ENCODE measurements around the gene TNFSF4.

Gene TNFSF4

DNA sequence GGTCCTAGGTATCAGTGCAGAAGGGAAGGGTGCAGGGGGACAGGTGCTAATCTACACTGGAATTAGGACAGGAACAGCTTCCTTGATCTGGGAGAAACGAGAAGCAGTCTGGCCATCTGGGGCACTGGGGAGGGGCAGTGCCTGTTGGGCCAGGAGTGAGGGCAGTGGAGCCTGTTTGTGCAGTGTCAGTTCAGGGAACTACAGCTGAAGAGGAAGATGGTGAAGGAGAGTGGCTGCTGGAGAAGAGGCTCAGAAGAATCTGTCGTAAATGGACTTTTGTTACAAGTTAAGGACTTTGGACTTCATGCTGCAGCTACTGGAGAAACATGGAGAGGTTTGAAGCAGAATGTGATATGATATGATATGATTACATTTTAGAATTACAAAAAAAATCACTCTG lies 3.2 kb upstream of the TNFSF4 start:
- no peak for DNase-seq

DNA sequence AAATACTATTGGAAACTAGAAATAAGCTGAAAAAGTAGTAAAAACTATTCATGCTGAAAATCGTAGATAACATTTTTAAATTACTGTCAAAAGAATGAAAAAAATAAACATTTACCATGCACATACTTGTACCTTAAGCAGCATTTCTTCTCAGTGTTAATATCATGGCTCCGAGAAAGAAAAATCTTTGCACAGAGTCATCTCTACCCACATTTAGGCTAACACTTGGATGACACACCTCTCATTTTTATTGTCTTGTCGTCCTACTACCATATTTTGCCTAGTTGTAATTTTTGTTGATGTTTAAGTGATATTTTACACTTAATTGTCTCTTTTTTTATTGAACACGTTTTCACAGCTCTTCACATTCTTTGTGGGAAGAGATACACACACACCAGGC lies 1.7 kb upstream of the TNFSF4 start:
- DNase-seq: no peak

DNA sequence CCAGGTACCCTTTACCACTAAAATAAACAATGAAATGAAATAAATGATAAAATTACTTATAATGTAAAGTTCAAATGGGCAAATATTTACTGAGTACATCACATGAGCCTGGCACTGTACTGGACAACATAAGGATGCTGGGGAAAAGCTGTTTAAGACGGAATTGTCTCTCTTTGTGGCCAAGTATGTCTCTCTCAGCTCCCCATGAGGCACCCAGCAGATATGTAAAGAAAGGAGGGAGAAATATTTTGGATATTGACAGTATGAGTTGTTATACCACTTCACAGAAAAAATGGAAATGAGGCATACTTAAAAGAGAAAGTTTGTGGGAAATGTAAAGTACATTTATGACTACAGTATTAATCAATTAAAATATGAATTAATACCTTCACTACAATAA lies 1.0 kb upstream of the TNFSF4 start:
- DNase-seq: no peak

DNA sequence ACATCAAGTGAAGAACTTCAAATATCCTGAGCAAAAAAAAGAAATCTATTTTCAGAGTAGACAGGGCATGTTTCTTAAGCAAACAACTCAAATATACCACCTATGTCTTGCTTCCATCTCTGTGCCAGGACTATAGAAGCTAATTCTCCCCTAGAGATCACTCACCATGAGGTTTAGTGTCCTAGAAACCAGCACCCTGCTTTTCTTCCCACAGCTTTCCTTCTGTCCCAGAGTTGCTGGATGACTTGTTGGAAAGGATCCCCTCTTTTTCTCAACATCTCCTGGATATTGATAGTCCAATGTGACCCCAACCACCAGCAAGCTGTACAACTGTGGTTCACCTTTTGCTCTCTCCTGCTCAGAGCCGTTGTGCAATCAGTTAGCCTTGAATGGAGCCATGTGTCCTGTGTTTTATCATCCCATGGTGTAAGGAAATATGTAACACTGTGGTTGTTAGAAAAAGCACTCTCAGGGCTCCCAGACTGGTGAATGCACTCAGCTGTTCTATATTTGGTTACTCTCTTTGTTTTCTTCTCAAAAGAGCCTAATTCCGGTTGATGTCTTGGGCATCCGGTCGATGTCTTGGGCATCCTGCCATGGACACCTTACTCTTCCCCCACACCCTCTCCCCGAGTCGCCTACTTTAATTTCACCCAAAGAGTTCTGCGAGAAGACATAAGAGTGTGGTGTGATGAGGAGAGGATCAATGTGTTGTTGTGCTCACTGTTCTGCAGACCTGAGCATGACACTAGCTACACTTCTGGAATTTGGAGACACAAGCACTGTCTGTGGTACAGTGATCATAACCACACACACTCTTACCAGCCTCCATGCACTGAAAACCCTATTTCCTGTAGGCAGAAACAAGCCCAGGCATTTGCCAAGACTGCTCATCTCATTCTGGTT lies 1.7 kb downstream of the TNFSF4 start:
- no peak for DNase-seq

DNA sequence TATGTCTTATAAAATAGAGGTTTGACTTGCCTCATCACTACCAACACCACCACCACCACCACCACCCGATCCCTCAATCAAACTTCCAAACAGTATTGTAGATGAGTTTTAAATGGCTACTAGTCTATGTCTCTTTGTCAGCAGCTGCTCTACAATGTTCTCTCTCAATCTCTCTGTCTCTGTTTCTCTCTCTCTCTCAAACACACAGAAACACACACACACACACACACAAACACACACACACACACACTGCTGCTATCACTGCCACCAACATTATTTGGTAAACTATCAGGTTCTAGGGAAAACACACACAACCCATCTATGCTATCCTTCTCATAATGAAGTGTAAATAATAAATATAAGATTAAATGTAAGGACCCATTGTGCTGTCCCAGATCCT lies 2.4 kb downstream of the TNFSF4 start:
- DNase-seq: no peak

DNA sequence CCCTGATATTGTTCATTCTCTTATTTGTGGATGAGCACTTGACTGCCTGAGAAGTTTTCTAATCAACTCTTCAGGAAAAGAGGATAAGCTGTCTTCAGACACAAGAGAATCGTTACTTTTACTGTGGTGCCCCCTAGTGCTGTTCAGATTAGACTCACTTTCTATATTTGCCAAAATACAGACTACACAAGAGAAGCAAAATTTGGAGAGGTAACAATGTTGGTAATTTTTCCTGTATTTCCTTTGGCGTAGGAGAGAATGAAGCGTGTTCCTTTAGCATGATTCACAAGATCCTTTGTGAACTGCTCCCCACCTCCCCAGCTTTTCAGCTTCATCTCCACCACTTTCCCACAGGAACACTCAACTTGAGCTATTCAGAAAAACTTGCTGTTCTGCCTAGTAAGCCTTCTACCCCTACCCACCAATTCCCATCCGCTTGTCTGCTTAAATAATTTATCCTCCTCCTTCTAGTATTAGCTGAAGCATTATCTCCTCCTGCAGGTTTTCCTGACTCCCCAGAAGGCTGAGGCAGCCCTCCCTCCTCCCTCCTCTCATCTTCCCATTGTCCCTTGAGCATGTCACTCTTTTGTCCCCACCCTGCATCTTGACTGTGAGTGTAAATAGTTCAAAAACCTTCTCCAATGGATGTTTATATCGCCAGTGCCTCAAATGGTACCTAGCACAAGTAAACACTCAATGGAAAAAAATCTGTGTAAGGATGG lies 4.5 kb downstream of the TNFSF4 start:
- peak; percentile 2 for DNase-seq

DNA sequence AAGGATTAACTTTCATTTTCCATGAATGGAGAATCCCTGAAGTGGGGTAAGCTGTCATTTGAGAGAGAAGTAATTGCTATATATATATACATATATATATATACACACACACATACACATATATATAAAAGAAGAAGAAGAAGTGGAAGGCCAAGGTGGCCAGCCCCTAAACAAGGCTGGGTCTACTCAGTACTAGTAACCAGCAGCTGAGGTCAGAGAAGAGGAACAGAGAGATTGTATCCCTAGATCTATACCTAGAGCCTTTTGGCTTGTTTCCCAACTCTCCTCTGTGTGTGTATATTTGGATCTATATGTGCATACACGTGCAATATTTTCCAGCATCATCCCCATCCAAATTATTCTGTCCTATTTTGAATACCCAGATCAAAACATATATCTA lies 5.2 kb downstream of the TNFSF4 start:
- DNase-seq: no peak

DNA sequence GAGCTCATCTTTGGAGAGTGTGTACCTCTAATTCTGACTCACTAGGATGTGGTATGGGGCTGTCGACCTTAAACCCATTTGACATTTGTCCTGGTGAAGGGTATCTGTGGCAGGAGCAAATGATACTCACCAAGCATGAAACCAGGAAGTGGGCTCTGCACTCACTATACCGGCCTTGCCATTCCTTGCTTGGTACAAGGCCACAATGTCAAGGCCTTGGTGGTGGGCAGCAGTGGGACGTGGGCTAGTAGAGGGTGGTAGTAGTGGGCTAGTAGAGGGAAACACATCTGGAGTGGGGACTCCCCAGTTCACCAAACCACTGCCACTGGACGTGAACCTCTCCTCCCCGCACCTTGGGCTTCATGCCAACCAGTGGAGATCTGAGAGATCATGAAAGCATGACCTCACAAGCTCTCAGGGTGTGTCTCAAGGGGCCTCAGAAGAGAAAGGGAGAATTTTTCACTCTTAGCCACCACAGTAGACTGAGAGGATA lies 11.5 kb downstream of the TNFSF4 start:
- no peak for DNase-seq

DNA sequence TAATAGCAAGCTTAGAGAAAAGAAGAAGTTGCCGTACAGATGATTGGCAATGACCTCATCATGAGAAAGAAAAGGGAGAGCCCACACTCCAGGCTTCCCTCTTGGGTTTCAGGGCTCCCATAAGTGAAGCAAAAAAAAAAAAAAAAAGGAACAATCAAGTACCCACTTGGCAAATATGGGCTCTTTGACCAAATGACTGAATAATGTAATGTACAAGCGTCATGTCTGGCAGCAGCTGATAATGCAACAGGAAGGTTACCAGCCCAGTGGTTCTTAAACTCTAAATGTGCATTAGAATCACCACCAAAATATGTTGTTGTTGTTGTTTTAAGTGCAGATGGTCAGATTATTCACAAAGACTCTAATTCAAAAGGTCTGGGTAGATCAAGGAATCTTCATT lies 13.5 kb downstream of the TNFSF4 start:
- DNase-seq: no peak

DNA sequence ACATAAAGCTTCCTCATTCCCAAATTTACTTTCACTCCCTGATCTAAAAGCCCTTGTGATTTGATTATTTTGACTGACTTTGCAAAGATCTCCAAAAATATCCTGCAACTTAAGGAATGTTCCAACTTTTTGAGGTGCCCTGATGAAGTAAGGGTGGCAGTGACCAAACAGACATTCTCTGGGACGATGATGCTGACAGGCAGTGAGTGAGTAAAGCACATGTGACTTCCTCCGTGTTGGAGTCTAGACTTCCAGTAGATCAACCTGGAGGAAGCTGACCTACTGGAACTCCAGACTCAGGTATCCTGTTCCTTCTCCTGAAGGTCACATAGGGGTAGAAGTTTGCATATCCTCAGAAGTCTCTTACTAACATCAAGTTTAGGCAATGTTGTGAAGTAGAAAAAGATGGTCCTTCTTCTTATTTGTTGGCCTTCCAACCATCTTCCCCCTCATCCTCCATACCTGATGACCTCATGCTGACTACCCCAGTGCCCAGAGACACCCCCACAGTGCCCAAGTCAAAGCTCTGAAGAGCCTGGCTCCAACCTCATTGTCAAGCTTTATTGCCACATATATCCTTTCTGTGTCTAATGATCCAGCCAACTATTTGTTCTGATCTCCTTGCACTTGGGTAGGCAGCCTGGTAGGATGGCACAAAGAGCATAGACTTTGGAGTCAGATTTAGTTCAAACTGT lies 16.0 kb downstream of the TNFSF4 start:
- DNase-seq: no peak

DNA sequence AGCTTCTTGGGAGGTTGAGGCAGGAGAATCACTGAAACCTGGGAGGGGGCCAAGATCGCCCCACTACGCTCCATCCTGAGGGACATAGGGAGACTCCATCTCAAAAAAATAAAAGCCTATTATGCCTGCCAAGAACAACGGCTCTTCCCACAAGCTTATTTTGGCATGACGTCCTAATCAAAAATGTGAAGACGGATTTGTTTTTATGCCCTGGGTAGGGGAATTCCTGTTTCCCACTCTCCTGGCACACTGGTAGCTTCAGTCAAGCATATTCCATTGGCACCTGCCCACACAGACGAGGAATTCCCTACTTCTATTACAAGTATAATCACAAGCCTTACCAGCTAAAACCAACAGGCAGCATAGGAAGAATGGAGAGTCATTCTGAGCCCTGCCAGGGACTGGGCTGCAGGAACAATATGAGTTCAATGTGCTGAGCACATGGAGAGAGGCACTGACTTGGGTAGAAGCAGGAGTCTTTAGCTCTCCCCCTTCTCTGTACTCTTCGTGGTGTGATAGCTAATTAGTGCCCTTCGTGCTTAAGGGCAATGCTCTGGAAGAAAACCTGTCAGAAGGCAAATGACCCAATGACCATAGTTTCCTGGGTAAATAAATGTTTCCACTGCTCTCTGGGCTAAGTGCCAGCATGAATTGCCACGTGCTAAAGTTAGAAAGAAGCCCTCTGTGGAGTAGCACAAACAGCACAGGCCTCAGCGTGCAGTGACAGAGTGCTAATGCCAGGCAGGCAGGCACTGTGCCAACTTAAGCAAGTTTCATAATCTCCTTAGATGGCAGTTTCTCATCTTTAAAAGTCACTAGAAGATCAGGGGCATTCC lies 16.8 kb downstream of the TNFSF4 start:
- peak; percentile 13 for DNase-seq

DNA sequence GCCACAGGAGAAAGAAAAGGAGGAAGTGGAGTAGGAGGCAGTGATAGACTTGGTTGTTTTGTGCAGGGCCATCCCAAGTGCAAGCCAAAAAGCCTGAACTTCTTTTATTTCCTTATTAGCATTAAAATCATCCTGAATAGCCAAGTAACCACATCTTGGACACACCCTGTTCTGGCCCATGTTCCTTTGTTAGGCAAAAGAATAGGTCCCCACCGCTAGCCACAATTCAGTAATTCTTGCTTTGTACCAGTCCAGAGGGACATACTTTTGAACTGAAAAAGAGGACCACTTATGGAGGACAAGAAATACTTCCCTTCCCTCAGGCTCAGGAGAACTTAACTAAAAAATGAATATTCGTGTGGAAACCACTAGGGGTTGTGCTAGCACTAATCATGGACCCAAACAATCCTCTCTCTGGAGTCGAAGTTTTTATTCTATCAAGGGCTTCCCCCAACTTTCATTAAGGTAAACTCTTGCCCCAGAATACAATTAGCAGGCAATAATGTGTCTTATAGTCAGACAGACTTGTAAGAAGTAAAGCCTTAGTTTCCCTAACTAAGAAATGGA lies 19.4 kb downstream of the TNFSF4 start:
- no peak for DNase-seq

DNA sequence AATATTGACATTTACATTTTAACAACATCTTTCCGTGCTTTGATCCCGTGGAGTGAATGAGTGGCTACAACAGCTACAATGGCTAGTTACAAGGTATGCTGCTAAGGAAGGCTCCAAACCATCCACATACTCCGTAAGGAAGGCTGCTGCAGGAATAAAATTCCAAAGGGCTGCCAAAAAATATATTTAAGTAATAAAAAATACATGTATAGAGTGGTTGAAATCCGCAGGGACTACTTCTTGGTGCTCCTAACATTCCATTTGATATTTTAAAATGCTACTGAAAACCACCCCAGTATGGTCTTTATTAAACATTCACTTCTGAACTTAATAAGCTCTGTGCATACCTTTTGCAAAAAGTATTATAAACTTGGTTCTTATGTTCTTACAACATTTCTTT lies 25.3 kb downstream of the TNFSF4 start:
- DNase-seq: no peak

DNA sequence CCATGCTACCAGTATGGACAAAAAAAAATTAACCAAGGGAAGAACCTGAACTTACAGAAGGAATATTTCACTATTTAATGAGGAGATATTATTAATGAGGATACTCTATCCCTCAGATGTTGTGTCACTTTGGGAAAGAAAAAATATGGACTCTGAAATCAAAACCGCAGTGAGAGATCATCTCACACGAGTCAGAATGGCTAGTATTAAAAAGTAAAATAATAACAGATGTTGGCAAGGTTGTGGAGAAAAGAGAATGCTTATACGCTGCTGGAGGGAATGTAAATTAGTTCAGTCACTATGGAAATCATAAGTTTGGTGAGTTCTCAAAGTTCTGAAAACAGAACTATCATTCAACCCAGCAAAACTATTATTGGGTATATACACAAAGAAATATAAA lies 30.9 kb downstream of the TNFSF4 start:
- no peak for DNase-seq

DNA sequence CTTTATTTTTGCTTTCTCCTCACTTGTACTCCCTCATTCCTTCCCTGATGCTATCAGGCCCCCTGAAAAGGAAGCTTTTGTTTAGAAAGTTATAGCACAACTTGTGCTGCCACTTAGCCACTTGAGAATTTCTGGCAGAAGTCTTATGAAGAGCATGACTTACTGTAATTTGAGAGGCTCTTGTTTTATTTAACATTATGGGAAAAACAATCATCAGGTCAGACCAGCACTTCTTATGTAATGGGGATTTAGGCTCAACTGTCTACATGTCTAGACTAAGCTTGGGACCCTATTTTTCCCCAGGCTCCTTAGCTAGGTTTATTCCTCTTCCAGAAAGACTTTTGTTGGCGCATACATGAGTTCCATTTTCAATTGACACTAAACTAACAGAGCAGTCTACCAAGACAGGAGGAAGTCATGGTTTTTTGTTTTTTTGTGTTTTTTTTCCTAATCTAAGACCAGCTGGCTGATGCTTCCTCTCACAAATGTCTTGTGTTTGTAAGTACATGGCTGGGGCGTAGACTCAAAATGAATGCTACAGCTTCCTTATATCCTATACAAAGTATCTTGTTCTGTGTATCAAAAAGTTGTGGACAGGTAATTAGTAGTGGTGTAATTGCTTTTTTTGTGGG lies 31.5 kb downstream of the TNFSF4 start:
- no peak for DNase-seq

DNA sequence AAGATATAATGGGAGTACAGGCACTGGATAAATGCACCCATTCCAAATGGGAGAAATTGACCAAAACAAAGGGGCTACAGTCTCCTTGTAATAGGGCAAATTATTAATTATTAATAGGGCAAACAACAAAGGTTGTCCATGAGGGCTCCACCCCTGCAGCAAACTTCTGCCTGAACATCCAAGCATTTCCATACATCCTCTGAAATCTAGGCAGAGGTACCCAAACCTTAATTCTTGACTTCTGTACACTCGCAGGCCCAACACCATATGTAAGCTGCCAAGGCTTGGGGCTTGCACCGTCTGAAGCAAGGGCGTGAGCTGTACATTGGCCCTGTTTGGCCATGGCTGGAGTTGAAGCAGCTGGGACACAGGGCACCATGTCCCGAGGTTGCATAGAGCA lies 33.7 kb downstream of the TNFSF4 start:
- no peak for DNase-seq

DNA sequence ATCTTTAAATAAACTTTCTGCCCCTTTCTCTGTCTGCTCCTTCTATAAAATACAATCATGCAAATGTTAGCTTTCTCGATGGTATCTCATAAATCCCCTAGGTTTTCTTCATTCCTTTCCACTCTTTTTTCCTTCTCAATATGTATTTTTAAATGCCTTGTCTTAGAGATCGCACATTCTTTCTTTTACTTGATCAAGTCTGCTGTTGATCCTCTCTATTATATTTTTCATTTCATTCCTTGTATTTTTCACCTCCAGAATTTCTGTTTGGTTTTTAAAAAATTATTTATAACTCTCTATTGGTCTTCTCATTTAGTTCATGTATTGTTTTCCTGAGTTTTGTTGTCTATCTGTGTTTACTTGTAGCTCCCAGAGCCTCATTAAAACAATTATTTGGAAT lies 36.0 kb downstream of the TNFSF4 start:
- DNase-seq: no peak

DNA sequence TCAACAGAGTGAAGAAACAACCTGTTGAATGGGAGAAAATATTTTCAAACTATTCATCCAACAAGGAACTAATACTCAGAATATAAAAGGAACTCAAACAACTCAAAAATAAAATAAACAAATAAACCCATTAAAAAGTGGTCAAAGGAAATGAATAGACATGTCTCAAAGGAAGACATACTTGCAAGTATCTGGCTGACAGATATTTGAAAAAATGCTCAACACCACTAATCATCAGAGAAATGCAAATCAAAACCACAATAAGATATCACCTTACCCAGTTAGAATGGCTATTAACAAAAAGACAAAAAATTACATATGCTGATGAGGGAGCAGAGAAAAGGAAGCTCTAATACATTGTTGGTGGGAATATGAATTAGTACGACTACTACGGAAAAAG lies 38.2 kb downstream of the TNFSF4 start:
- DNase-seq: no peak

DNA sequence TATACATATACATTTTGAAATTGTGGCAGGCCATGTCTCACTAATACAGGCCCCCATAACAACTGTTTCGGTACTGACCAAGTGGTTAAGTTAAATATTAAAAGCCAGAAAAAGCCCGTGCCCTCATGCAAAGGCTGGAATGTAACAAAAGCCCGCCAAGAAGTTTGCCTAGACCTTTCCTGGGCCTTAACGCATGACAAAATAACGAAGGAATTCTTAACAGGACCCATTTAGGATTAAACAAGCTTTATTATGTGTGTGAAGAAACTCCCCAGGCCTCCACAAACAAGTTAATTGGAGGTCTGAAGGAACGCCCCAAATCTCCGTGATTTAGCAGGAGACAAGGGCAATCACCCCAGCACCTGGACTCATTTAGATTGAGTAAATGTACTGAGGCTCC lies 42.4 kb downstream of the TNFSF4 start:
- DNase-seq: no peak

DNA sequence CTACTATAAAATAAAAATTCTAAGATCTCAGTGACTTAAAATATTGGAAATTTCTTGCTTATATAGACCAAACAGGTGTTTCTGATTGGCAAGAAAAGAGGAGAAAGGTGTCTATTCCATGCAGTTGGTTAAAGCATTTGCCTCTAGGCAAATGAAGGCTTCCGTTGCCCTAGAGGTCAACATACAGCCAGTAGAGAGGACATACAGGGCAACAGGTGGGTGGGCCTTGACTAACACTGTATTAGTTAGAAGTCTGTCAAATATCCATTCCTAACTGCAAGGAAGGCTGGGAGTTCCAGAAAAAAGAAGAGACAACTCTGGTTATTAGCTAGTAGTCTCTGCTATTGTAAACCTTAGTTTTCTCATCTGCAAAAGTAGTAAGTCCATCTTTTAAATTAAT lies 43.0 kb downstream of the TNFSF4 start:
- DNase-seq: no peak

DNA sequence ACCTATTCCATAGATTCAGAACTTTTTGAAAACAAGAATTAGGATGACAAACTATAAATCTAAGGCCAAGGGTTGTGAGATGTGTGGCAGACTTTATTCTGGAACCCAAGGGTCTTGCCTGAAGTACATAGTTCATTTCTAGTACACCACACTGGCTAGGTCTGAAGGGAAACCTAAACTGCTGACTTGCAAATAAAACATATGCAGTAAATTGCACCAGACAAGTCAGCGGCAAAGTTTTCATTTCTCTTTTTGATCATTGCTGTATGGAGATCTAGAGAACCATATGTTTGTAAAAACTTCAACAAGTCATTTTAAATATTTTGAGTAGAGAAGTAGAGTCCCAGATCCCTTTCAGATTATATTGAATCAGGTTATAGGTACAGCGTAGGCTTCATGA lies 43.9 kb downstream of the TNFSF4 start:
- DNase-seq: no peak

DNA sequence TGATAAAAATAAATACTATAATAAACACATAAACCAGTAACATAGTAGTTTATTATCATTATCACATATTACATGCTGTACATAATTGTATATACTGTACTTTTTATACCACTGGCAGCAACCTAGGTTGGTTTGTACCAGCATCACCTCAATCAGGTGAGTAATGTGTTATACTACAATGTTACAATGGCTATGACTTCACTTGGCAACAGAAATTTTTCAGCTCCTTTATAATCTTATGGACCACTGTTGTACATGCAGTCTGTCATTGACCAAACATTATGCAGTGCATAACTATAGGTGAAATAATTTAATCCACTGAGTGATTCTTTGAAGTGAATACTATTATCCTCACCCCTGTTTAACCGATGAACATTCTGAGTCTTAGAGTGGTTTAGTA lies 44.5 kb downstream of the TNFSF4 start:
- no peak for DNase-seq
